PC-3 (cell line): ENCODE data around the gene KDM3A. TPM values are rescaled to one million over a fixed set of nuclear protein-coding genes. Genes with fewer than 3 reads are reported as not detected.

Experiments
- ATAC-seq: fragments of 200-7000 bp; cut with Tn5 transposase; 2 replicates; pipeline ENCODE4 v1.9.1; 2020; ENCODE audit warnings: mild to moderate bottlenecking, moderate library complexity
- BruUV-seq: library from RNA; stranded (reverse); fragments of 400-500 nt; replicated peaks from 2 replicates; lab custom pipeline; 2021; lab: Mats Ljungman, UMichigan
- CTCF ChIA-PET: fragments of 300-600 bp; sonication (Branson Sonifier 250); formaldehyde crosslinking; loops from one replicate; lab custom pipeline; 2022; ENCODE audit warnings: antibody characterized with exemption; lab: Charles Lee
- POLR2A ChIA-PET: fragments of 300-600 bp; sonication (Branson Sonifier 250); formaldehyde crosslinking; loops from one replicate; lab custom pipeline; 2022; ENCODE audit warnings: antibody characterized with exemption; ENCODE audit not compliant: unreplicated experiment; lab: Charles Lee
- DNase-seq: peaks from one replicate; pipeline ENCODE4 v3.0.0-alpha.2; 2015
- H2AFZ ChIP-seq: fragments of 300-600 bp; sonication (generic); 2 replicates; pipeline ENCODE4 v1.6.0; 2016; ENCODE audit warnings: antibody characterized with exemption, low read length
- H3F3A ChIP-seq: fragments of 300-600 bp; sonication (generic); one replicate; pipeline ENCODE4 v1.6.0; 2017; ENCODE audit warnings: antibody characterized with exemption, low read length, control low read depth, mild to moderate bottlenecking; ENCODE audit not compliant: unreplicated experiment
- H3K27ac ChIP-seq: fragments of 300-600 bp; sonication (generic); 2 replicates; pipeline ENCODE4 v1.5.1; 2016; ENCODE audit warnings: mild to moderate bottlenecking, low read length
- H3K27me3 ChIP-seq: fragments of 300-600 bp; sonication (generic); 2 replicates; pipeline ENCODE4 v1.6.1; 2016; ENCODE audit warnings: low read length, mixed read lengths
- H3K36me3 ChIP-seq: fragments of 300-600 bp; sonication (generic); 2 replicates; pipeline ENCODE4 v1.6.1; 2016; ENCODE audit warnings: low read depth, mixed run types, low read length, mixed read lengths
- H3K4me1 ChIP-seq: fragments of 300-600 bp; sonication (generic); 2 replicates; pipeline ENCODE4 v1.5.1; 2016; ENCODE audit warnings: low read length; ENCODE audit not compliant: insufficient read depth
- H3K4me2 ChIP-seq: fragments of 300-600 bp; sonication (generic); 2 replicates; pipeline ENCODE4 v1.6.0; 2016; ENCODE audit warnings: low read length
- H3K4me3 ChIP-seq: fragments of 300-600 bp; sonication (generic); 2 replicates; pipeline ENCODE4 v1.5.1; 2016; ENCODE audit warnings: mild to moderate bottlenecking, low read length, mixed read lengths
- H3K79me2 ChIP-seq: fragments of 300-600 bp; sonication (generic); 2 replicates; pipeline ENCODE4 v1.6.1; 2017; ENCODE audit warnings: low read length, mixed read lengths
- H3K9ac ChIP-seq: fragments of 300-600 bp; sonication (generic); 2 replicates; pipeline ENCODE4 v1.6.0; 2016; ENCODE audit warnings: mild to moderate bottlenecking, low read length
- H3K9me2 ChIP-seq: fragments of 300-600 bp; sonication (generic); replicated peaks from 2 replicates; pipeline ENCODE4 v1.6.1; 2016; ENCODE audit warnings: mixed run types, low read length, mixed read lengths
- H3K9me3 ChIP-seq: fragments of 300-600 bp; sonication (generic); 2 replicates; pipeline ENCODE4 v1.6.1; 2016; ENCODE audit warnings: low read length, mixed read lengths
- H4K20me1 ChIP-seq: fragments of 300-600 bp; sonication (generic); 2 replicates; pipeline ENCODE4 v1.6.1; 2016; ENCODE audit warnings: low read length, mixed read lengths
- EZH2 ChIP-seq: fragments of 300-600 bp; sonication (generic); IDR thresholded peaks from one replicate; pipeline ENCODE4 v1.6.1; 2017; ENCODE audit warnings: antibody characterized with exemption, mild to moderate bottlenecking, low read length; ENCODE audit not compliant: unreplicated experiment
- EZH2phosphoT487 ChIP-seq: fragments of 300-600 bp; sonication (generic); IDR thresholded peaks from 2 replicates; pipeline ENCODE4 v1.6.1; 2018; ENCODE audit warnings: mild to moderate bottlenecking, antibody characterized with exemption, low read length, borderline replicate concordance
- intact Hi-C: fragments of 100-400 bp; cut with micrococcal nuclease; formaldehyde crosslinking; loops from 2 replicates; pipeline ENCODE4 v1.9.0; 2023
- total RNA-seq: library from RNA; depleted of rRNA; stranded (reverse); fragments of >200 nt; gene quantifications from 2 replicates; pipeline ENCODE4 v1.2.3, GENCODE V29; 2014
- TF ChIP-seq, protein P1 (sequence below): fragments of 300-600 bp; sonication (generic); conservative IDR thresholded peaks from 2 replicates; pipeline ENCODE4 v1.5.1; 2017; ENCODE audit warnings: antibody characterized with exemption, low read depth, mild to moderate bottlenecking, low read length

The KDM3A gene
- total RNA-seq, 1 experiment from 2014 or later = 32.2 TPM

DNA sequence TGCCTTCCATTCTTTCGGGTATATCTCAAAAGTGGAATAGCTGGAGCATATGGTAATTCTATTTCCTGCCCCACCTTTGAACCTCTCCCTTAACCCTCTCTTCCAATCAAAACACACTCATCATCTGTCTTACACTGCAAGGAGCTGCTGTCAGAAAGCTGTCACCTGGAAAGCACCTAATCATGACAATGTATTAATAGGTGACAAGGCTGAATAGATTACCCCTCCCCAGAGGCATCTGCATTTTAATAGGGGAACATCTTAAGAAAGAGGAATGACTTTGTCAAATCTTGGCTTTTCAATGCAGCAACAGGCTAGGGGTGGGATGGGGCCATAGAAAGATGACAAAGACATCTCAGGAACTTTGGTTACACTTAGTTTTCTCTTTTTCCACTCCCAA is 80.8 kb downstream of the KDM3A start:
- intact Hi-C loops = no loop called here
- BruUV-seq = no TSS peak
- POLR2A ChIA-PET = no interaction called here

DNA sequence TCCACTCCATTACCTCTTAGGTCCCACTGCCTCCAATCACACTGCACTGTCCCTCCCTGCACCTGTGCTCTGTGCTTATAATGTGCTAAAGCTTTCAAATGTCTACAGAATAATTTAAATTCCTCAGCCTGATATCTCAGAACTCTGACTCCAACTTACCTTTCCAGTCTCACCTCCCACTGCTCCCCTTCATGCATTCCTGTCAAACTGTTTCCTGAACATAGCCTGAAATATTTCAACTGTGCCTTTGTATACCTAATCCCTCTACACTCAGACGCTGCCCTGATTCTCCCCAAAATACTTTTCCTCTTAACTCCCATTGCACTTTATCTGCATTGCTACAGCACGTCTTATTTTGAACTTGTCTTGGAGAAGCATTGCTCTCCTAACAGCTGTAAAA is 81.5 kb downstream of the KDM3A start:
- H3K27me3 ChIP-seq = no peaks in the 10 kb centered on the region
- H3K79me2 ChIP-seq = no peaks in the 10 kb centered on the region
- peaks cover 9% of the 10 kb centered on the region for H3K36me3 ChIP-seq
- H4K20me1 ChIP-seq = no peaks in the 10 kb centered on the region
- DNase-seq (no peak), ATAC-seq (no peak)
- no peak overlapping the region for H3K9ac ChIP-seq
- no TSS peak for BruUV-seq
- H3K4me1 ChIP-seq = peaks cover 17% of the 10 kb centered on the region
- H3K27ac ChIP-seq = no peak overlapping the region
- ChIA-PET POLR2A (no interaction called here), CTCF (no interaction called here)
- H3K4me3 ChIP-seq = no peak overlapping the region
- no peak overlapping the region for H3K4me2 ChIP-seq
- intact Hi-C loops = no loop called here
- H3K9me2 ChIP-seq = no peaks in the 10 kb centered on the region
- TF ChIP-seq EZH2 (no peak), EZH2phosphoT487 (no peak)
- TF ChIP-seq, protein P1, sequence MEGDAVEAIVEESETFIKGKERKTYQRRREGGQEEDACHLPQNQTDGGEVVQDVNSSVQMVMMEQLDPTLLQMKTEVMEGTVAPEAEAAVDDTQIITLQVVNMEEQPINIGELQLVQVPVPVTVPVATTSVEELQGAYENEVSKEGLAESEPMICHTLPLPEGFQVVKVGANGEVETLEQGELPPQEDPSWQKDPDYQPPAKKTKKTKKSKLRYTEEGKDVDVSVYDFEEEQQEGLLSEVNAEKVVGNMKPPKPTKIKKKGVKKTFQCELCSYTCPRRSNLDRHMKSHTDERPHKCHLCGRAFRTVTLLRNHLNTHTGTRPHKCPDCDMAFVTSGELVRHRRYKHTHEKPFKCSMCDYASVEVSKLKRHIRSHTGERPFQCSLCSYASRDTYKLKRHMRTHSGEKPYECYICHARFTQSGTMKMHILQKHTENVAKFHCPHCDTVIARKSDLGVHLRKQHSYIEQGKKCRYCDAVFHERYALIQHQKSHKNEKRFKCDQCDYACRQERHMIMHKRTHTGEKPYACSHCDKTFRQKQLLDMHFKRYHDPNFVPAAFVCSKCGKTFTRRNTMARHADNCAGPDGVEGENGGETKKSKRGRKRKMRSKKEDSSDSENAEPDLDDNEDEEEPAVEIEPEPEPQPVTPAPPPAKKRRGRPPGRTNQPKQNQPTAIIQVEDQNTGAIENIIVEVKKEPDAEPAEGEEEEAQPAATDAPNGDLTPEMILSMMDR = no peak
- no peaks in the 10 kb centered on the region for H3F3A ChIP-seq
- H3K9me3 ChIP-seq = no peaks in the 10 kb centered on the region
- no peak overlapping the region for H2AFZ ChIP-seq

More for the DNA sequence above, 80.8 kb downstream of the KDM3A start:
- CTCF ChIA-PET = no interaction called here
- DNase-seq (no peak), ATAC-seq (no peak)
- H2AFZ ChIP-seq = no peak overlapping the region
- H3K36me3 ChIP-seq = peaks cover 9% of the 10 kb centered on the region
- no peak overlapping the region for H3K9ac ChIP-seq
- H3K27ac ChIP-seq = no peak overlapping the region
- H3K79me2 ChIP-seq = no peaks in the 10 kb centered on the region
- H3K4me1 ChIP-seq = peaks cover 17% of the 10 kb centered on the region
- TF ChIP-seq EZH2 = no peak
- TF ChIP-seq EZH2phosphoT487 = no peak
- TF ChIP-seq, protein P1 = no peak
- H3K9me2 ChIP-seq = no peaks in the 10 kb centered on the region
- no peaks in the 10 kb centered on the region for H3K27me3 ChIP-seq
- H3K9me3 ChIP-seq = no peaks in the 10 kb centered on the region
- no peak overlapping the region for H3K4me3 ChIP-seq
- no peaks in the 10 kb centered on the region for H4K20me1 ChIP-seq
- H3K4me2 ChIP-seq = no peak overlapping the region
- no peaks in the 10 kb centered on the region for H3F3A ChIP-seq

DNA sequence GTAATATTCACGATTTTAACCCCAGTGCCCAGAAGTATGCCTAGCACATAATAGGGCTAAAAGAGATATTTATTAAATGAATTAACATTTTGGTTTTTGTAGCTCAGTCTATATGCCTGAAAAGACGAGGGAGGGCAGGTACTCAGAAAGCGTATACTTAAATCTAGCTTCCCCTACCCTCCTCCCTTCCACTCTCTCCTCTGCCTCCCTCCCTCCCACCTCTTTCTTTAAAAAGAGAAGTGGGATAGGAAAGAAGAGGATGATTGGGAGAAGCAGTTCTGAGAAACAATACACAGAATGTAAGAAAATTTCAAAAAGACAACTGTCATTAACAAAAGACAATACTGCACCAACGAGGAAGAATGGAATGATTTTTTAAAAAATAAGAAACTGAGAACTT is 82.3 kb downstream of the KDM3A start:
- intact Hi-C loops = no loop called here
- Histone ChIP-seq H3K9ac (no peak overlapping the region), H3K36me3 (peaks cover 9% of the 10 kb centered on the region), H3K4me2 (no peak overlapping the region), H4K20me1 (no peaks in the 10 kb centered on the region), H3K27ac (no peak overlapping the region), H3F3A (no peaks in the 10 kb centered on the region), H2AFZ (no peak overlapping the region), H3K27me3 (no peaks in the 10 kb centered on the region), H3K79me2 (no peaks in the 10 kb centered on the region), H3K4me1 (peaks cover 17% of the 10 kb centered on the region), H3K4me3 (no peak overlapping the region), H3K9me3 (no peaks in the 10 kb centered on the region), H3K9me2 (no peaks in the 10 kb centered on the region)
- TF ChIP-seq EZH2phosphoT487 = no peak
- no peak for TF ChIP-seq EZH2
- TF ChIP-seq, protein P1 = no peak
- DNase-seq (no peak), ATAC-seq (no peak)
- ChIA-PET POLR2A (no interaction called here), CTCF (no interaction called here)
- BruUV-seq = no TSS peak
